H9 (cell line): ENCODE measurements around the gene DOCK7. TPM values are rescaled to one million over a fixed set of nuclear protein-coding genes. Genes with fewer than 3 reads are reported as not detected.

ENCODE experiments used
- DNase-seq: peaks from one replicate; pipeline ENCODE4 v3.0.0-alpha.2; 2017
- H2AFZ ChIP-seq: one replicate; pipeline ENCODE4 v1.6.1; 2013; ENCODE audit warnings: mild to moderate bottlenecking, low read length, control low read depth, moderate library complexity
- H2AK5ac ChIP-seq: 2 replicates; pipeline ENCODE4 v1.6.1; 2013; ENCODE audit warnings: low read length, control low read depth, mixed read lengths; ENCODE audit not compliant: insufficient read length
- H2BK120ac ChIP-seq: one replicate; pipeline ENCODE4 v1.6.1; 2013; ENCODE audit warnings: low read depth, mild to moderate bottlenecking, low read length, control low read depth, inconsistent platforms; ENCODE audit not compliant: poor library complexity, severe bottlenecking
- H2BK12ac ChIP-seq: 2 replicates; pipeline ENCODE4 v1.6.1; 2013; ENCODE audit warnings: low read length, control low read depth, mixed read lengths, low read depth; ENCODE audit not compliant: insufficient read length
- H2BK15ac ChIP-seq: 2 replicates; pipeline ENCODE4 v1.6.1; 2013; ENCODE audit warnings: low read depth, low read length, control low read depth
- H2BK20ac ChIP-seq: one replicate; pipeline ENCODE4 v1.6.1; 2013; ENCODE audit warnings: low read depth, mild to moderate bottlenecking, low read length, control low read depth, inconsistent platforms; ENCODE audit not compliant: poor library complexity, severe bottlenecking
- H2BK5ac ChIP-seq: 2 replicates; pipeline ENCODE4 v1.6.1; 2013; ENCODE audit warnings: low read length, control low read depth, mixed read lengths; ENCODE audit not compliant: insufficient read length
- H3K14ac ChIP-seq: 2 replicates; pipeline ENCODE4 v1.6.1; 2013; ENCODE audit warnings: low read length, control low read depth; ENCODE audit not compliant: insufficient read depth
- H3K18ac ChIP-seq: 2 replicates; pipeline ENCODE4 v1.6.1; 2013; ENCODE audit warnings: low read depth, mild to moderate bottlenecking, mixed read lengths, low read length, control low read depth; ENCODE audit not compliant: insufficient read length
- H3K23ac ChIP-seq: 2 replicates; pipeline ENCODE4 v1.6.1; 2013; ENCODE audit warnings: low read length, control low read depth, mixed read lengths, low read depth; ENCODE audit not compliant: insufficient read length
- H3K23me2 ChIP-seq: 2 replicates; pipeline ENCODE4 v1.6.1; 2013; ENCODE audit warnings: low read depth, mild to moderate bottlenecking, mixed read lengths, low read length, control low read depth; ENCODE audit not compliant: insufficient read length, poor library complexity, severe bottlenecking
- H3K27ac ChIP-seq: 2 replicates; pipeline ENCODE4 v1.5.1; 2013; ENCODE audit warnings: low read length, control low read depth, mixed read lengths, low read depth; ENCODE audit not compliant: insufficient read length
- H3K27me3 ChIP-seq: 2 replicates; pipeline ENCODE4 v1.6.1; 2013; ENCODE audit warnings: low read length, control low read depth, inconsistent platforms; ENCODE audit not compliant: insufficient read depth
- H3K4ac ChIP-seq: 2 replicates; pipeline ENCODE4 v1.6.1; 2013; ENCODE audit warnings: low read depth, mild to moderate bottlenecking, control low read depth, inconsistent platforms, low read length, moderate library complexity
- H3K4me1 ChIP-seq: 2 replicates; pipeline ENCODE4 v1.6.1; 2013; ENCODE audit warnings: low read length, control low read depth, inconsistent platforms; ENCODE audit not compliant: insufficient read depth
- H3K4me2 ChIP-seq: 2 replicates; pipeline ENCODE4 v1.6.1; 2013; ENCODE audit warnings: low read length, control low read depth, mixed read lengths; ENCODE audit not compliant: insufficient read length, insufficient read depth
- H3K56ac ChIP-seq: 2 replicates; pipeline ENCODE4 v1.6.1; 2013; ENCODE audit warnings: low read depth, mild to moderate bottlenecking, mixed read lengths, low read length, control low read depth; ENCODE audit not compliant: insufficient read length
- H3K79me1 ChIP-seq: 2 replicates; pipeline ENCODE4 v1.6.1; 2013; ENCODE audit warnings: low read depth, mild to moderate bottlenecking, moderate library complexity, low read length, control low read depth, inconsistent platforms; ENCODE audit not compliant: insufficient read depth, poor library complexity, severe bottlenecking
- H3K79me2 ChIP-seq: 2 replicates; pipeline ENCODE4 v1.6.1; 2013; ENCODE audit warnings: low read length, control low read depth, inconsistent platforms; ENCODE audit not compliant: insufficient read depth
- H3K9ac ChIP-seq: 2 replicates; pipeline ENCODE4 v1.6.1; 2013; ENCODE audit warnings: low read length, control low read depth, mixed read lengths; ENCODE audit not compliant: insufficient read length; ENCODE audit errors: extremely low read depth
- H3K9me3 ChIP-seq: one replicate; pipeline ENCODE4 v1.6.1; 2013; ENCODE audit warnings: low read depth, low read length, inconsistent platforms; ENCODE audit not compliant: control insufficient read depth
- H3T11ph ChIP-seq: one replicate; pipeline ENCODE4 v1.6.1; 2013; ENCODE audit warnings: mild to moderate bottlenecking, low read length, control low read depth, inconsistent platforms
- H4K20me1 ChIP-seq: one replicate; pipeline ENCODE4 v1.6.1; 2013; ENCODE audit not compliant: control insufficient read depth, insufficient read length, insufficient read depth
- H4K5ac ChIP-seq: 2 replicates; pipeline ENCODE4 v1.6.1; 2013; ENCODE audit warnings: low read depth, mild to moderate bottlenecking, mixed read lengths, low read length, control low read depth; ENCODE audit not compliant: insufficient read length
- H4K8ac ChIP-seq: replicated peaks from 2 replicates; pipeline ENCODE4 v1.6.1; 2013; ENCODE audit warnings: low read length, control low read depth, mixed read lengths, low read depth; ENCODE audit not compliant: insufficient read length
- H4K91ac ChIP-seq: 2 replicates; pipeline ENCODE4 v1.6.1; 2013; ENCODE audit warnings: low read depth, mild to moderate bottlenecking, moderate library complexity, mixed read lengths, low read length, control low read depth; ENCODE audit not compliant: insufficient read length
- H3K27ac Mint-ChIP-seq, 3 experiments: 2 replicates in 2 of 3; 3 replicates in 1 of 3; pipeline ENCODE4 v1.8.0; 2020 to 2021; ENCODE audit warnings: mixed read lengths in 3 of 3, mild to moderate bottlenecking in 1 of 3, moderate library complexity in 1 of 3
- H3K27me3 Mint-ChIP-seq: 2 replicates; pipeline ENCODE4 v1.8.0; 2021; ENCODE audit warnings: low read depth, mild to moderate bottlenecking, moderate library complexity, mixed read lengths
- H3K36me3 Mint-ChIP-seq, 3 experiments: 2 replicates in 2 of 3; 3 replicates in 1 of 3; pipeline ENCODE4 v1.8.0; 2020 to 2021; ENCODE audit warnings: low read depth in 3 of 3, mixed read lengths in 3 of 3; ENCODE audit not compliant: insufficient read depth in 1 of 3
- H3K4me1 Mint-ChIP-seq, 2 experiments: 2 replicates each; pipeline ENCODE4 v1.8.0; 2020; ENCODE audit warnings: mixed read lengths in 2 of 2
- H3K4me3 Mint-ChIP-seq, 2 experiments: 2 replicates in 1 of 2; 3 replicates in 1 of 2; pipeline ENCODE4 v1.8.0; 2020 to 2021; ENCODE audit warnings: mild to moderate bottlenecking in 2 of 2, mixed read lengths in 2 of 2, moderate library complexity in 1 of 2
- H3K9me3 Mint-ChIP-seq, 2 experiments: 2 replicates in 1 of 2; 3 replicates in 1 of 2; pipeline ENCODE4 v1.8.0; 2020; ENCODE audit warnings: mild to moderate bottlenecking in 2 of 2, mixed read lengths in 2 of 2, moderate library complexity in 1 of 2
- WGBS: extraction: QIAGEN DNeasy Blood & Tissue Kit; methylation state at CpG from one replicate; pipeline ENCODE4 v1.1.7; 2013; ENCODE audit warnings: missing lambda C conversion rate, low lambda C conversion rate, mixed read lengths; ENCODE audit not compliant: insufficient read length; ENCODE audit errors: extremely low coverage; 5-methylcytosine and 5-hydroxymethylcytosine counted together
- total RNA-seq: library from RNA; stranded (reverse); gene quantifications from 2 replicates; pipeline ENCODE4 v1.2.1, GENCODE V29; 2021
- TF ChIP-seq, protein P1 (sequence below): fragments of 200-600 bp; sonication (generic); conservative IDR thresholded peaks from 3 replicates; pipeline ENCODE4 v1.8.0; 2021; ENCODE audit warnings: antibody characterized with exemption, mild to moderate bottlenecking

The DOCK7 gene
- total RNA-seq, 1 experiment from 2014 or later, result 36.8 TPM

- Histone ChIP-seq H2BK5ac (no peak overlapping the region), H2BK120ac (no peak overlapping the region), H2AK5ac (no peak overlapping the region), H3K23ac (no peak overlapping the region), H2AFZ (no peak overlapping the region), H3K9me3 (no peaks in the 10 kb centered on the region), H4K5ac (no peak overlapping the region), H4K91ac (no peak overlapping the region), H2BK12ac (no peak overlapping the region), H3K9ac (no peak overlapping the region), H3K79me2 (no peaks in the 10 kb centered on the region), H3T11ph (no peak overlapping the region), H3K27ac (no peak overlapping the region), H4K20me1 (no peaks in the 10 kb centered on the region), H2BK20ac (no peak overlapping the region), H3K4me2 (no peak overlapping the region), H3K4ac (no peak overlapping the region), H3K23me2 (no peaks in the 10 kb centered on the region), H3K79me1 (no peaks in the 10 kb centered on the region), H4K8ac (no peak overlapping the region), H3K14ac (no peak overlapping the region), H3K56ac (no peak overlapping the region), H3K18ac (no peak overlapping the region), H3K27me3 (no peaks in the 10 kb centered on the region), H2BK15ac (no peak overlapping the region), H3K4me1 (no peaks in the 10 kb centered on the region)
- Mint-ChIP-seq H3K9me3 (peaks cover 4 to 11% of the 10 kb centered on the region in 2 experiments; a peak in 3 of 5 replicates), H3K27ac (peak overlapping the region in 1 of 3 experiments; percentile 57; a peak in 2 of 7 replicates), H3K27me3 (no peaks in the 10 kb centered on the region), H3K4me1 (peaks cover 4 to 6% of the 10 kb centered on the region in 2 experiments), H3K36me3 (peaks cover 19 to 37% (median 35%) of the 10 kb centered on the region in 3 experiments), H3K4me3 (no peak overlapping the region)
- no CpG with 5 or more reads among the region's 2 CpGs for WGBS
- no peak for DNase-seq
- TF ChIP-seq, protein P1, sequence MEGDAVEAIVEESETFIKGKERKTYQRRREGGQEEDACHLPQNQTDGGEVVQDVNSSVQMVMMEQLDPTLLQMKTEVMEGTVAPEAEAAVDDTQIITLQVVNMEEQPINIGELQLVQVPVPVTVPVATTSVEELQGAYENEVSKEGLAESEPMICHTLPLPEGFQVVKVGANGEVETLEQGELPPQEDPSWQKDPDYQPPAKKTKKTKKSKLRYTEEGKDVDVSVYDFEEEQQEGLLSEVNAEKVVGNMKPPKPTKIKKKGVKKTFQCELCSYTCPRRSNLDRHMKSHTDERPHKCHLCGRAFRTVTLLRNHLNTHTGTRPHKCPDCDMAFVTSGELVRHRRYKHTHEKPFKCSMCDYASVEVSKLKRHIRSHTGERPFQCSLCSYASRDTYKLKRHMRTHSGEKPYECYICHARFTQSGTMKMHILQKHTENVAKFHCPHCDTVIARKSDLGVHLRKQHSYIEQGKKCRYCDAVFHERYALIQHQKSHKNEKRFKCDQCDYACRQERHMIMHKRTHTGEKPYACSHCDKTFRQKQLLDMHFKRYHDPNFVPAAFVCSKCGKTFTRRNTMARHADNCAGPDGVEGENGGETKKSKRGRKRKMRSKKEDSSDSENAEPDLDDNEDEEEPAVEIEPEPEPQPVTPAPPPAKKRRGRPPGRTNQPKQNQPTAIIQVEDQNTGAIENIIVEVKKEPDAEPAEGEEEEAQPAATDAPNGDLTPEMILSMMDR, result no peak
Observed at GRCh38 chr1:62523860-62524259, 164.3 kb downstream of the DOCK7 start.
